Type B pancreatic cell (in vitro differentiated cells): ENCODE results near the gene ARHGAP42. TPM values are rescaled to one million over a fixed set of nuclear protein-coding genes. Genes with fewer than 3 reads are reported as not detected.
A peak's percentile ranks its signal among the peaks of the same experiment; 100 is the strongest.

Source experiments
- DNase-seq: peaks from one replicate; pipeline ENCODE4 v3.0.0; 2021; ENCODE audit warnings: mixed read lengths; ENCODE audit not compliant: unreplicated experiment; ENCODE audit errors: extremely low spot score
- H3K27ac Mint-ChIP-seq: 2 replicates; pipeline ENCODE4 v1.8.0; 2021; ENCODE audit warnings: mild to moderate bottlenecking, mixed read lengths
- H3K27me3 Mint-ChIP-seq: 2 replicates; pipeline ENCODE4 v1.8.0; 2021; ENCODE audit warnings: mixed read lengths
- H3K36me3 Mint-ChIP-seq: 2 replicates; pipeline ENCODE4 v1.8.0; 2021; ENCODE audit warnings: mixed read lengths
- H3K4me1 Mint-ChIP-seq: one replicate; pipeline ENCODE4 v1.8.0; 2021; ENCODE audit warnings: mixed read lengths; ENCODE audit not compliant: unreplicated experiment
- H3K4me3 Mint-ChIP-seq: 2 replicates; pipeline ENCODE4 v1.8.0; 2021; ENCODE audit warnings: mild to moderate bottlenecking, mixed read lengths
- H3K9me3 Mint-ChIP-seq: 2 replicates; pipeline ENCODE4 v1.8.0; 2021; ENCODE audit warnings: mixed read lengths
- CTCF ChIP-seq: fragments of 200-600 bp; sonication (generic); conservative IDR thresholded peaks from 2 replicates; pipeline ENCODE4 v1.5.0; 2021; ENCODE audit warnings: antibody characterized with exemption, mild to moderate bottlenecking
- total RNA-seq: library from RNA; stranded (reverse); gene quantifications from 2 replicates; pipeline ENCODE4 v1.2.1, GENCODE V29; 2021; ENCODE audit warnings: low replicate concordance

The ARHGAP42 gene
- total RNA-seq, 1 donor from 2014 or later = 22.6 TPM

GRCh38 chr11:100860318-100861155 is 173.4 kb downstream of the ARHGAP42 start:
- DNase-seq = no peak
- TF ChIP-seq CTCF = no peak
- H3K27ac Mint-ChIP-seq = peak overlapping the region; percentile 29
- H3K36me3 Mint-ChIP-seq = peaks cover 10% of the 10 kb centered on the region
- H3K4me3 Mint-ChIP-seq = peak overlapping the region; percentile 35
- H3K27me3 Mint-ChIP-seq = no peaks in the 10 kb centered on the region
- peaks cover 10% of the 10 kb centered on the region for H3K9me3 Mint-ChIP-seq
- H3K4me1 Mint-ChIP-seq = peaks cover 31% of the 10 kb centered on the region

GRCh38 chr11:100861212-100861611 is 174.1 kb downstream of the ARHGAP42 start:
- Mint-ChIP-seq H3K9me3 (peaks cover 10% of the 10 kb centered on the region), H3K4me3 (peak overlapping the region; percentile 35), H3K27ac (peak overlapping the region; percentile 29), H3K4me1 (peaks cover 28% of the 10 kb centered on the region), H3K27me3 (no peaks in the 10 kb centered on the region), H3K36me3 (peaks cover 10% of the 10 kb centered on the region)
- DNase-seq = no peak
- no peak for TF ChIP-seq CTCF

- TF ChIP-seq CTCF = no peak
- Mint-ChIP-seq H3K4me1 (peaks cover 25% of the 10 kb centered on the region), H3K36me3 (peaks cover 10% of the 10 kb centered on the region), H3K27ac (peak overlapping the region; percentile 3), H3K27me3 (no peaks in the 10 kb centered on the region), H3K9me3 (peaks cover 10% of the 10 kb centered on the region), H3K4me3 (no peak overlapping the region)
- DNase-seq = no peak
Measured at GRCh38 chr11:100863080-100863581, 176.0 kb downstream of the ARHGAP42 start.

GRCh38 chr11:100865443-100866065 is 178.5 kb downstream of the ARHGAP42 start:
- peaks cover 10% of the 10 kb centered on the region for H3K36me3 Mint-ChIP-seq
- TF ChIP-seq CTCF = no peak
- no peak overlapping the region for H3K27ac Mint-ChIP-seq
- no peak overlapping the region for H3K4me3 Mint-ChIP-seq
- no peak for DNase-seq
- H3K27me3 Mint-ChIP-seq = no peaks in the 10 kb centered on the region
- peaks cover 20% of the 10 kb centered on the region for H3K4me1 Mint-ChIP-seq
- peaks cover 10% of the 10 kb centered on the region for H3K9me3 Mint-ChIP-seq

- TF ChIP-seq CTCF = no peak
- no peaks in the 10 kb centered on the region for H3K27me3 Mint-ChIP-seq
- H3K4me1 Mint-ChIP-seq = peaks cover 13% of the 10 kb centered on the region
- H3K9me3 Mint-ChIP-seq = peaks cover 4% of the 10 kb centered on the region
- peaks cover 3% of the 10 kb centered on the region for H3K36me3 Mint-ChIP-seq
- no peak overlapping the region for H3K4me3 Mint-ChIP-seq
- no peak for DNase-seq
- no peak overlapping the region for H3K27ac Mint-ChIP-seq
Measured at GRCh38 chr11:100866453-100866852, 179.4 kb downstream of the ARHGAP42 start.
